Astrocyte (in vitro differentiated cells and primary cell): ENCODE measurements around the gene FYN. TPM values are rescaled to one million over a fixed set of nuclear protein-coding genes. Genes with fewer than 3 reads are reported as not detected.

Experiments used
- DNase-seq: peaks from one replicate; pipeline ENCODE4 v3.0.0-alpha.2; 2010; ENCODE audit warnings: low read depth
- FAIRE-seq: peaks from 2 replicates; lab custom pipeline; 2011; peaks lifted over from hg19 to GRCh38; lab: Jason Lieb, UNC
- H2AFZ ChIP-seq: 2 replicates; pipeline ENCODE4 v1.6.0; 2012; ENCODE audit warnings: low read depth, low read length, inconsistent platforms
- H3K27ac ChIP-seq: 2 replicates; pipeline ENCODE4 v1.5.1; 2011; ENCODE audit warnings: low read depth, low read length, inconsistent platforms
- H3K27me3 ChIP-seq: 2 replicates; pipeline ENCODE4 v1.6.0; 2011; ENCODE audit warnings: low read length, inconsistent platforms; ENCODE audit not compliant: insufficient read depth
- H3K36me3 ChIP-seq: 2 replicates; pipeline ENCODE4 v1.5.1; 2011; ENCODE audit warnings: low read length, inconsistent platforms; ENCODE audit not compliant: insufficient read depth
- H3K4me1 ChIP-seq: 2 replicates; pipeline ENCODE4 v1.5.1; 2011; ENCODE audit warnings: low read length, inconsistent platforms; ENCODE audit not compliant: insufficient read depth
- H3K4me2 ChIP-seq: 2 replicates; pipeline ENCODE4 v1.6.0; 2012; ENCODE audit warnings: low read length, inconsistent platforms
- H3K4me3 ChIP-seq: 2 replicates; pipeline ENCODE4 v1.5.1; 2011; ENCODE audit warnings: low read depth, mild to moderate bottlenecking, low read length, inconsistent platforms; ENCODE audit not compliant: insufficient read depth
- H3K79me2 ChIP-seq: 2 replicates; pipeline ENCODE4 v1.6.0; 2012; ENCODE audit warnings: mild to moderate bottlenecking, low read length, inconsistent platforms; ENCODE audit not compliant: insufficient read depth
- H3K9ac ChIP-seq: 2 replicates; pipeline ENCODE4 v1.6.0; 2012; ENCODE audit warnings: mild to moderate bottlenecking, low read length, inconsistent platforms
- H3K9me3 ChIP-seq: 2 replicates; pipeline ENCODE4 v1.5.1; 2012; ENCODE audit warnings: low read depth, mild to moderate bottlenecking, low read length, inconsistent platforms; ENCODE audit not compliant: insufficient read depth
- H4K20me1 ChIP-seq: 2 replicates; pipeline ENCODE4 v1.6.0; 2012; ENCODE audit warnings: low read length, inconsistent platforms; ENCODE audit not compliant: insufficient read depth
- H3K27ac Mint-ChIP-seq: one replicate; pipeline ENCODE4 v1.8.0; 2021; ENCODE audit warnings: mild to moderate bottlenecking, mixed read lengths; ENCODE audit not compliant: unreplicated experiment
- H3K27me3 Mint-ChIP-seq: one replicate; pipeline ENCODE4 v1.8.0; 2021; ENCODE audit warnings: low read depth, mixed read lengths; ENCODE audit not compliant: unreplicated experiment
- H3K36me3 Mint-ChIP-seq: one replicate; pipeline ENCODE4 v1.8.0; 2021; ENCODE audit warnings: low read depth, mixed read lengths; ENCODE audit not compliant: unreplicated experiment
- H3K4me1 Mint-ChIP-seq: one replicate; pipeline ENCODE4 v1.8.0; 2021; ENCODE audit warnings: low read depth, mixed read lengths; ENCODE audit not compliant: unreplicated experiment
- H3K4me3 Mint-ChIP-seq: one replicate; pipeline ENCODE4 v1.8.0; 2021; ENCODE audit warnings: mild to moderate bottlenecking, moderate library complexity, mixed read lengths; ENCODE audit not compliant: unreplicated experiment
- H3K9me3 Mint-ChIP-seq: one replicate; pipeline ENCODE4 v1.8.0; 2021; ENCODE audit warnings: mild to moderate bottlenecking, mixed read lengths; ENCODE audit not compliant: unreplicated experiment
- CTCF ChIP-seq: IDR thresholded peaks from 2 replicates; pipeline ENCODE4 v1.5.1; 2011; ENCODE audit warnings: low read depth, mild to moderate bottlenecking, inconsistent platforms, low read length, moderate library complexity; ENCODE audit not compliant: insufficient read depth
- EZH2 ChIP-seq: IDR thresholded peaks from 2 replicates; pipeline ENCODE4 v1.6.1; 2012; ENCODE audit warnings: mild to moderate bottlenecking, low read length, inconsistent platforms; ENCODE audit not compliant: insufficient read depth
- total RNA-seq: library from RNA; stranded (reverse); gene quantifications from 2 replicates; pipeline ENCODE4 v1.2.1, GENCODE V29; 2021

The FYN gene
- total RNA-seq, 1 donor from 2014 or later: 167 TPM

- FAIRE-seq: peak; percentile 5
- Histone ChIP-seq H3K27me3 (no peaks in the 10 kb centered on the region), H3K27ac (peak overlapping the region; percentile 84), H3K9me3 (no peaks in the 10 kb centered on the region), H3K36me3 (peaks cover 4% of the 10 kb centered on the region), H3K9ac (peak overlapping the region; percentile 70), H2AFZ (peak overlapping the region; percentile 21), H3K79me2 (peaks cover 17% of the 10 kb centered on the region), H4K20me1 (no peaks in the 10 kb centered on the region), H3K4me1 (peaks cover 53% of the 10 kb centered on the region), H3K4me2 (peak overlapping the region; percentile 67), H3K4me3 (peak overlapping the region; percentile 15)
- Mint-ChIP-seq H3K27me3 (no peaks in the 10 kb centered on the region), H3K27ac (no peak overlapping the region), H3K9me3 (no peaks in the 10 kb centered on the region), H3K4me1 (peaks cover 74% of the 10 kb centered on the region), H3K4me3 (no peak overlapping the region), H3K36me3 (peaks cover 21% of the 10 kb centered on the region)
- peak; percentile 92 for DNase-seq
- no peak for TF ChIP-seq EZH2
- no peak for TF ChIP-seq CTCF
These were observed 113.1 kb downstream of the FYN start for GRCh38 chr6:111759836-111760785.

- Histone ChIP-seq H3K9me3 (no peaks in the 10 kb centered on the region), H4K20me1 (no peaks in the 10 kb centered on the region), H3K4me2 (peak overlapping the region; percentile 67), H3K79me2 (peaks cover 20% of the 10 kb centered on the region), H3K4me1 (peaks cover 52% of the 10 kb centered on the region), H3K27ac (peak overlapping the region; percentile 84), H3K36me3 (peaks cover 4% of the 10 kb centered on the region), H3K27me3 (no peaks in the 10 kb centered on the region), H3K9ac (peak overlapping the region; percentile 69), H2AFZ (no peak overlapping the region), H3K4me3 (peak overlapping the region; percentile 11)
- Mint-ChIP-seq H3K27ac (no peak overlapping the region), H3K4me1 (peaks cover 67% of the 10 kb centered on the region), H3K9me3 (no peaks in the 10 kb centered on the region), H3K27me3 (no peaks in the 10 kb centered on the region), H3K4me3 (no peak overlapping the region), H3K36me3 (peaks cover 19% of the 10 kb centered on the region)
- no peak for TF ChIP-seq CTCF
- TF ChIP-seq EZH2: no peak
- DNase-seq (no peak), FAIRE-seq (no peak)
These were observed 113.9 kb downstream of the FYN start for GRCh38 chr6:111759331-111759835.
